IMR-90 (cell line): ENCODE data around the gene PLA2G4E.

Source experiments
- BHLHE40 ChIP-seq: fragments of 150-350 bp; IDR thresholded peaks from 2 replicates; pipeline ENCODE4 v1.6.1; 2016; ENCODE audit warnings: mild to moderate bottlenecking, low read depth, low read length
- CEBPB ChIP-seq: IDR thresholded peaks from 2 replicates; pipeline ENCODE4 v1.6.1; 2012; ENCODE audit warnings: low read depth, low read length, improper control_type of control experiment
- CHD1 ChIP-seq: IDR thresholded peaks from 2 replicates; pipeline ENCODE4 v1.6.1; 2012; ENCODE audit warnings: low read depth, low read length, improper control_type of control experiment
- FOS ChIP-seq: fragments of 150-350 bp; IDR thresholded peaks from 2 replicates; pipeline ENCODE4 v1.6.1; 2016; ENCODE audit warnings: low read depth, low read length
- MAFK ChIP-seq: IDR thresholded peaks from 2 replicates; pipeline ENCODE4 v1.6.1; 2012; ENCODE audit warnings: low read depth, low read length, improper control_type of control experiment
- NFE2L2 ChIP-seq: fragments of 150-350 bp; IDR thresholded peaks from 2 replicates; pipeline ENCODE4 v1.6.1; 2016; ENCODE audit warnings: low read depth, mild to moderate bottlenecking, low read length
- POLR2A ChIP-seq: IDR thresholded peaks from 2 replicates; pipeline ENCODE4 v1.6.1; 2012; ENCODE audit warnings: mild to moderate bottlenecking, low read depth, low read length
- RAD21 ChIP-seq: IDR thresholded peaks from 2 replicates; pipeline ENCODE4 v1.6.1; 2012; ENCODE audit warnings: low read length, improper control_type of control experiment
- RFX5 ChIP-seq: IDR thresholded peaks from 2 replicates; pipeline ENCODE4 v1.8.0; 2012; ENCODE audit warnings: low read depth, mild to moderate bottlenecking, low read length, moderate library complexity
- SMC3 ChIP-seq: fragments of 150-350 bp; IDR thresholded peaks from 2 replicates; pipeline ENCODE4 v1.6.1; 2016; ENCODE audit warnings: low read depth, mild to moderate bottlenecking, antibody characterized with exemption, low read length, moderate library complexity
- TF ChIP-seq, protein P1 (sequence below): conservative IDR thresholded peaks from 2 replicates; pipeline ENCODE4 v1.5.1; 2012; ENCODE audit warnings: mild to moderate bottlenecking, low read depth, low read length, improper control_type of control experiment
- TF ChIP-seq, protein P2 (sequence below): fragments of 150-350 bp; IDR thresholded peaks from 2 replicates; pipeline ENCODE4 v1.6.1; 2017; ENCODE audit warnings: mild to moderate bottlenecking, antibody characterized with exemption, low read length, low read depth
- TF ChIP-seq, protein P3 (sequence below): fragments of 150-350 bp; IDR thresholded peaks from 2 replicates; pipeline ENCODE4 v1.6.1; 2016; ENCODE audit warnings: low read depth, mild to moderate bottlenecking, low read length, moderate library complexity, borderline replicate concordance

DNA sequence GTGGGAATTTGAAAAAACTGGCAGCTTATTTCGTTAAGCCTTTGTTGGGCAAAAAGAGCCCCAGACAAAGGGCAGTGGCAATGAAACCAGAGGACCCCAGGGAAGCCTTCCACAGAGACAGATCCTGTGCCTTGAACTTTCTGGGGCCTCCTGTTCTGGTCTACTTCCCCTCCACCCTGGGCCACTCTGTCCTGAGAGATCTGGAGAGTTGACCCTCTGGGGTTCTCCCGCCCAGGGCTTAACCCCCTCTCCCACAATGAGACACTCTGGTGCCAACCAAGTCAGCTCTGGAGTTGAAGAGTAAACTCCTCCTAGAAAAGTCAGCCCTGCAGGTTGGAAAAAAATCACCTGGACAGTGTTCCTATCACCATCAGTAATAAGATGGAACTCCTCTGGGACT is 69.3 kb downstream of the PLA2G4E start:
- TF ChIP-seq, protein P1, sequence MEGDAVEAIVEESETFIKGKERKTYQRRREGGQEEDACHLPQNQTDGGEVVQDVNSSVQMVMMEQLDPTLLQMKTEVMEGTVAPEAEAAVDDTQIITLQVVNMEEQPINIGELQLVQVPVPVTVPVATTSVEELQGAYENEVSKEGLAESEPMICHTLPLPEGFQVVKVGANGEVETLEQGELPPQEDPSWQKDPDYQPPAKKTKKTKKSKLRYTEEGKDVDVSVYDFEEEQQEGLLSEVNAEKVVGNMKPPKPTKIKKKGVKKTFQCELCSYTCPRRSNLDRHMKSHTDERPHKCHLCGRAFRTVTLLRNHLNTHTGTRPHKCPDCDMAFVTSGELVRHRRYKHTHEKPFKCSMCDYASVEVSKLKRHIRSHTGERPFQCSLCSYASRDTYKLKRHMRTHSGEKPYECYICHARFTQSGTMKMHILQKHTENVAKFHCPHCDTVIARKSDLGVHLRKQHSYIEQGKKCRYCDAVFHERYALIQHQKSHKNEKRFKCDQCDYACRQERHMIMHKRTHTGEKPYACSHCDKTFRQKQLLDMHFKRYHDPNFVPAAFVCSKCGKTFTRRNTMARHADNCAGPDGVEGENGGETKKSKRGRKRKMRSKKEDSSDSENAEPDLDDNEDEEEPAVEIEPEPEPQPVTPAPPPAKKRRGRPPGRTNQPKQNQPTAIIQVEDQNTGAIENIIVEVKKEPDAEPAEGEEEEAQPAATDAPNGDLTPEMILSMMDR, result no peak
- TF ChIP-seq, protein P2, sequence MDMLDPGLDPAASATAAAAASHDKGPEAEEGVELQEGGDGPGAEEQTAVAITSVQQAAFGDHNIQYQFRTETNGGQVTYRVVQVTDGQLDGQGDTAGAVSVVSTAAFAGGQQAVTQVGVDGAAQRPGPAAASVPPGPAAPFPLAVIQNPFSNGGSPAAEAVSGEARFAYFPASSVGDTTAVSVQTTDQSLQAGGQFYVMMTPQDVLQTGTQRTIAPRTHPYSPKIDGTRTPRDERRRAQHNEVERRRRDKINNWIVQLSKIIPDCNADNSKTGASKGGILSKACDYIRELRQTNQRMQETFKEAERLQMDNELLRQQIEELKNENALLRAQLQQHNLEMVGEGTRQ, result no peak
- TF ChIP-seq NFE2L2, result no peak
- TF ChIP-seq RAD21, result no peak
- TF ChIP-seq RFX5, result no peak
- TF ChIP-seq CEBPB, result no peak
- no peak for TF ChIP-seq POLR2A
- TF ChIP-seq BHLHE40, result no peak
- no peak for TF ChIP-seq FOS
- TF ChIP-seq CHD1, result no peak
- TF ChIP-seq MAFK, result no peak
- no peak for TF ChIP-seq SMC3
- TF ChIP-seq, protein P3, sequence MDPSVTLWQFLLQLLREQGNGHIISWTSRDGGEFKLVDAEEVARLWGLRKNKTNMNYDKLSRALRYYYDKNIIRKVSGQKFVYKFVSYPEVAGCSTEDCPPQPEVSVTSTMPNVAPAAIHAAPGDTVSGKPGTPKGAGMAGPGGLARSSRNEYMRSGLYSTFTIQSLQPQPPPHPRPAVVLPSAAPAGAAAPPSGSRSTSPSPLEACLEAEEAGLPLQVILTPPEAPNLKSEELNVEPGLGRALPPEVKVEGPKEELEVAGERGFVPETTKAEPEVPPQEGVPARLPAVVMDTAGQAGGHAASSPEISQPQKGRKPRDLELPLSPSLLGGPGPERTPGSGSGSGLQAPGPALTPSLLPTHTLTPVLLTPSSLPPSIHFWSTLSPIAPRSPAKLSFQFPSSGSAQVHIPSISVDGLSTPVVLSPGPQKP, result no peak
